Panc1 (cell line): Measurements from ENCODE around the gene MPPED1.

Experiments
- CTCF ChIP-seq: fragments of 450-650 bp; IDR thresholded peaks from 2 replicates; pipeline ENCODE4 v1.5.1; 2017; ENCODE audit warnings: mild to moderate bottlenecking
- POLR2AphosphoS5 ChIP-seq: IDR thresholded peaks from 2 replicates; pipeline ENCODE4 v1.6.1; 2012; ENCODE audit warnings: mild to moderate bottlenecking, low read depth, low read length, moderate library complexity
- REST ChIP-seq, 2 experiments: IDR thresholded peaks; 2 replicates each; pipeline ENCODE4 v1.6.1; 2011 to 2012; ENCODE audit warnings: low read depth in 2 of 2, control low read depth in 1 of 2, low read length in 1 of 2, mild to moderate bottlenecking in 1 of 2, moderate library complexity in 1 of 2; ENCODE audit not compliant: insufficient read depth in 1 of 2
- SIN3A ChIP-seq: IDR thresholded peaks from 2 replicates; pipeline ENCODE4 v1.6.1; 2012; ENCODE audit warnings: low read depth, mild to moderate bottlenecking, low read length, moderate library complexity, borderline replicate concordance; ENCODE audit not compliant: insufficient read depth
- TCF7L2 ChIP-seq: IDR thresholded peaks from 2 replicates; pipeline ENCODE4 v1.6.1; 2011; ENCODE audit warnings: mild to moderate bottlenecking, low read depth, low read length, inconsistent platforms

GRCh38 chr22:43479962-43480361 is 68.1 kb downstream of the MPPED1 start:
- TF ChIP-seq CTCF (no peak), POLR2AphosphoS5 (no peak), REST (IDR thresholded peaks at IDR 0.05; ENCODE audit: insufficient read depth in 1 of 2, low read depth in 2 of 2, low read length in 1 of 2) (no peak), TCF7L2 (no peak), SIN3A (no peak)
